Choroid plexus epithelial cell (primary cell): ENCODE results near the gene DPP8.
A peak's percentile ranks its signal among the peaks of the same experiment; 100 is the strongest.

ENCODE experiments used
- DNase-seq: peaks from one replicate; pipeline ENCODE4 v3.0.0-alpha.2; 2010; ENCODE audit warnings: low read depth
- H3K4me3 ChIP-seq: 2 replicates; pipeline ENCODE4 v1.5.1; 2011; ENCODE audit warnings: low read depth, mild to moderate bottlenecking, control low read depth, low read length, moderate library complexity
- CTCF ChIP-seq: conservative IDR thresholded peaks from 2 replicates; pipeline ENCODE4 v1.5.1; 2011; ENCODE audit warnings: low read depth, mild to moderate bottlenecking, control low read depth, inconsistent platforms, low read length, moderate library complexity

The DPP8 gene

GRCh38 chr15:65535192-65535591, 17.7 kb upstream of the DPP8 start:
- no peak overlapping the region for H3K4me3 ChIP-seq
- peak; percentile 51 for DNase-seq
- TF ChIP-seq CTCF: no peak

- H3K4me3 ChIP-seq: no peak overlapping the region
- no peak for TF ChIP-seq CTCF
- peak; percentile 38 for DNase-seq
Observed at GRCh38 chr15:65533057-65533756, 15.7 kb upstream of the DPP8 start.

- TF ChIP-seq CTCF: no peak
- DNase-seq: peak; percentile 67
- no peak overlapping the region for H3K4me3 ChIP-seq
Observed at GRCh38 chr15:65532738-65533051, 15.2 kb upstream of the DPP8 start.

- peak within 1 kb of the TSS; percentile 80 for H3K4me3 ChIP-seq
- TF ChIP-seq CTCF: no peak
- peak; percentile 77 for DNase-seq
Observed at GRCh38 chr15:65530318-65531111, 13.0 kb upstream of the DPP8 start, which contains the start of gene HACD3. Gene HACD3, plus strand, starts transcription at chr15:65530463. Its CDS starts 169 bp downstream, at chr15:65530632.

- peak overlapping the region; percentile 80 for H3K4me3 ChIP-seq
- TF ChIP-seq CTCF: no peak
- no peak for DNase-seq
Observed at GRCh38 chr15:65529762-65530317, 12.4 kb upstream of the DPP8 start.

GRCh38 chr15:65528461-65529060, 11.1 kb upstream of the DPP8 start:
- TF ChIP-seq CTCF: no peak

More at GRCh38 chr15:65528461-65529060, 11.1 kb upstream of the DPP8 start:
- no peak for DNase-seq
- H3K4me3 ChIP-seq: no peak overlapping the region
